NCI-H2081 (cell line): Measurements from ENCODE around the gene SH2D5.
A peak's percentile ranks its signal among the peaks of the same experiment; 100 is the strongest.
"Not testable (repeated sequence)": the region's sequence is repeated elsewhere in the genome, so short reads cannot be mapped to it uniquely, and the experiment has no call there.

Experiments used
- DNase-seq, 2 experiments: peaks; one replicate each; lab custom pipeline; 2025; lab: John Stamatoyannopoulos, UW

The SH2D5 gene

DNA sequence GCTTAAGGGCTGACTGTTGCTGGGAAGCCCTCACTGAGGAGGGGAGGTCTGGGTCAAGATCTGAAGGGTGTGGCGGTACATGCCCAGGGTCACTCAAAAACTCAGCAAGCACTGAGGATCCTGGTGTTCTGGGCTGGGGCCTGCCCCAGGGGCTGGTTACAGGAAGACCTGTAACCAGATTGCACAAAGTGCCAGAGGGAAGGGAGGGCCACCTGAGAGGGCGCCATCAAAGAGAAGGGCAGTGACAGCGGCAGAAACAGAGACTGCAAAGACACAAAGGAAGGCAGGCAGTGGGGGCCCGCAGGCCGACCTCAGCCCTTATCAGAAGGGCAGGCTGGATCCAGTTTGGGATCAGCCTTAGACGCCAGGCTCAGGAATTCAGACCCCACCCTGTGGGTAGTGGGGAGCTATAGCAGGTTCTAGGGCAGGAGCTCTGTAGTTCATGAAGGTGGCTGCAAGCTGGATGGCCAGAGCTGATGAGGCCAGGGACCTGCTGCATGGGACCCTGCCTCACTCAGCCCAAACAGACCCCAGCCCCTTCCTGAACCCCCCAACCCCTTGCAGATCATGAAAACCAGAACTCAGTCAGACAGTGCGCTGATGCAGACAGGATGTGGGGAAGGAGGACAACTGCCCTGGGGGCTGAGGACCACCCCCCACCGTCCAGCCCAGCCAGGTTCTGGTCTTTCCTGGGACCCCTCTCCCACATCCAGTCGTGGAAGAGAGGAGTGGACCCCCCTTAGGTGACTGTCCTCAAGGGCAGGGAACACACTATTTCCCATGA, 3.9 kb downstream of the SH2D5 start:
- DNase-seq, result no peak

DNA sequence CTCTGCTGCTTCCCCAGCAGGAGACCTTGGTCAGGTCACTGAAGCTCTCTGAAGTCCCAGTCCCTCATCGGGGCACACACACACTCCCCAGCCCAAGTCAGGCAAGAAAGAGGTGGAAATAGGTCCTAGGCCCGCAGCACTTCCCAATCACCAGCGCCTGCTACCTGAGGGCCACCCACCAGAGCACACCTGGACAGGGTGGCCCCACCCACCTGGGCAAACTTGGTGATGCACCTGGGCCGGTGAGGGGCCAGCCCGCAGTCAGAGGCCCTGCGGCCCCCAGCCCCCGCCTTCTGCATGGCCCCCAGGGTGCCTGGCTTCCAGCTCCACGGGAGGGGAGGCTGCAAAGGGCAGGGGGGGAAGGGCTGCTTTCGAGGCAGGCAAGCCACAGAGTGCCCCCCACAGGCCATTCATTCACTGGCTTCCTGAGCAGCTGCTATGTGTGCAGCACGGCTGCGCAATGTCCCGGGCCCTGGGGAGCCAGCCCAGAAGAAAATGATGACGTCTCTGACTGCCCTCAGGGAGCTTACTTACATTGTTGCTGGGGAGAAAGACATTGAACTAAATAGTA, 4.7 kb downstream of the SH2D5 start:
- DNase-seq, result no peak

DNA sequence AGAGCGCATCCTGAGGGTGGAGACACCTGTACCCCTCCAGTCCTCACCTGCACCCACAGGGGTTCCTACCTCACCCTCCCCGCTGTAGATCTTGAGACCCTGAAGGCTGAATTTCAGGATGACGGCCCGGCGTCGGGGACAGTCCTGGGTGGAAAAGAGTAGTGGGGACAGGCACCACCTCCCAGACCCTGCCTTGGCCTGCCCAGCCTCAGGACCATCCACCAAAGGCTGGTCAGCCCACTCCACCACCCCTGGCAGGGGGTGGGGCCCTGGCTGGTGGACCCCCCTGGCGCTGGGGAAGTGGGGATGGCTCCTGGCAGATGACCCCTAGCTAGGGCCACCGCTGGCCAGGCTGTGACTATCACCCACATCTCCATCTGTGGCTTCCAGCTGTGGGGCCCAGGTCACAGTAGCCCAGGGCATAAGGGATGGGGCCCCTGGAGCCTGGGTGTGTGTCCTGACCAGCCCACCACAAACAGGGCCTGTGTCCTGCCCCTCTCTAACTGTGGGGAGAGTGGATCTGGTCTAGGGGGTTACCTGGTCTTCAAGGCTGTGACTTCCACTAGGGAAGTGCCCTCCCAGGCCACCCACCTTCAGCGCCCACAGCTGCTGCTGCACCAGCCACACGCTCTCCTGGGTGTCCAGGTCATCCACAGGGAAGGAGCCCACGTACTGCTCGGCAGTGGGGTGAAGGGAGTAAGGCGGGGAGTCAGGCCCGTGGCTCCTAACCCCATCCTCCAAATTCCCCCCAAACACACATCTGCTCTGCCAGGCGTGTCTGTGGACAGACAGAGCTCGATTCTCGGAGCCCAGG, 5.4 kb downstream of the SH2D5 start:
- DNase-seq, result no peak

DNA sequence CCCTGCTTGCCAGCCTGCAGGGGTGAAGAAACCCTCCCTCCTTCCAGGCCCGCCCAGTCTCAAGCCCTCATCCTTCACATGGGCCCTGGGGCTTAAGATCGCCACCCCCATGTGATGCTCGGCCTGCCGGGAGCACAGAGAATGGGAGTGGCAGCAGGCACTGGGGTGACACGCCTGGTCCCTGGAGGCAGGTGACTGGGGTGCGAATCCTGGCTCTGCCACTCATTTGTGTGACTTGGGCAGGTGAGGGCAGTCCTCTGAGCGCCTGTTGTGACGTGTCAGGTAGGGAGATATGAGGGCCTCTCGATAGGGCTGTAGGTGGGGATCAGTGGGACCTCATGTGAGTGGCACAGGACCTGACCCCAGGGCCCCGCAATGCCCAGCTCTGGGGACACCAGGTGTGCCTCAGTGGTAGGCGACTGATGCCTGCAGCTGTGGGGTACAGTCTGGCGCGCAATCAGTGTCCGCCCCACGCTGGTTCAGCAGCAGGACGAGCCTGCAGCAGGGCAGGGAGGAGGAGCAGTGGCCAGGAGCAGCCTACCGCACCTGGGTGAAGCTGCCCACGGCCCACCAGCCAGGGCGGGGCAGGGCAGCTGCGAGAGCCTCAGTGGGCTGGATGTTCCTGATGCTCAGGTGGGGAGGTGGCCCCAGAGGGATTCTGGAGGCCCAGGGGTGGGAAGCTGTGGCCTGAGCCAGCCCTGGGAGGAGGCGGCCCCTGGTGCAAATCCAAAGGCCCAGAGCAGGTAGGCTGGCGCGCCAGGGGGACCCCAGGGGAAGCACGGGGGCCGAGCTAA, 6.2 kb downstream of the SH2D5 start:
- DNase-seq, result no peak

DNA sequence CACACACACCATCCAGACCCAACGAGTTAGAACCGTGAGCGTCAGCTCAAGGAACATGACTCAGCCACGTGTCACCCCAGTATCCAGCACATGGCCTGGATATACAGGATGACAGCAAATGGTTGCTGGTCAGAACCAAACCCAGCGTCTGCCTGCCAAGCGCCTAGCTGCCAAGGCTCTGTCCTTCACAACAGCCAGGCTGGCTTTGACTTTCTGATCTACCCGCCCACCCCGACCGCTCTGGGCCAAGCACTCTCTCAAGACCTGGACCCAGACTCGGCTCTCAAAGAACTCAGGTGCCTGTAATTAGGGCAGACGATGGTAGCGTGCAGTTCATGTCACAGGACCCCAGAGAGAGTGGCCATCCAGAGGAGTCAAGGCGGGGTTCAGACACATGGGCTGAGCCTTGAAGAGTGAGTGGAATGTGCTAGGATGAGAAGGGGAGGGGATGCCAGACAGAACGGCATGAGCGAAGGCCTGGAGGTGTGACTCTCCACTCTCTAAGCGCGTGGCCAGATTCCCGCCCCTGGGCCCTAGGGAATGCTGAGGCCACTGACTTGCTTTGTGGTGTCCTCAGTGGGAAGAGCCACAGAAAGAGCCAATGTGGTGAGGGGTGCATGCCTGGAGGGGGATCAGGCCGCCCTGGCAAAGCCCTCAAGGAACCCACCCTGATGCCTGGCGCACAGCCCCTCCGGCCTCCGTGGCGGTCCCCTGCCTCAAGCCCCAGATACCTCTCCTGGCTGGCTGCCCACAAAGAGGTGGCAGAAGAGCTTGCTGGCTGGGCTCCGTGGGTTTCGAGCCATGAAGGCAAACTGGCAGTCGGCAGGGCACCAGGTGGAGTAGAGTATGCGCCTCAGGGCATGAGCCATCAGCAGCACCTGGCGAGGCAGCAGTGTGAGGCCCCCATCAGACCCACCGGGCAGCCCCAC, 7.0 kb downstream of the SH2D5 start:
- DNase-seq, result peak; percentile 71 to 88

DNA sequence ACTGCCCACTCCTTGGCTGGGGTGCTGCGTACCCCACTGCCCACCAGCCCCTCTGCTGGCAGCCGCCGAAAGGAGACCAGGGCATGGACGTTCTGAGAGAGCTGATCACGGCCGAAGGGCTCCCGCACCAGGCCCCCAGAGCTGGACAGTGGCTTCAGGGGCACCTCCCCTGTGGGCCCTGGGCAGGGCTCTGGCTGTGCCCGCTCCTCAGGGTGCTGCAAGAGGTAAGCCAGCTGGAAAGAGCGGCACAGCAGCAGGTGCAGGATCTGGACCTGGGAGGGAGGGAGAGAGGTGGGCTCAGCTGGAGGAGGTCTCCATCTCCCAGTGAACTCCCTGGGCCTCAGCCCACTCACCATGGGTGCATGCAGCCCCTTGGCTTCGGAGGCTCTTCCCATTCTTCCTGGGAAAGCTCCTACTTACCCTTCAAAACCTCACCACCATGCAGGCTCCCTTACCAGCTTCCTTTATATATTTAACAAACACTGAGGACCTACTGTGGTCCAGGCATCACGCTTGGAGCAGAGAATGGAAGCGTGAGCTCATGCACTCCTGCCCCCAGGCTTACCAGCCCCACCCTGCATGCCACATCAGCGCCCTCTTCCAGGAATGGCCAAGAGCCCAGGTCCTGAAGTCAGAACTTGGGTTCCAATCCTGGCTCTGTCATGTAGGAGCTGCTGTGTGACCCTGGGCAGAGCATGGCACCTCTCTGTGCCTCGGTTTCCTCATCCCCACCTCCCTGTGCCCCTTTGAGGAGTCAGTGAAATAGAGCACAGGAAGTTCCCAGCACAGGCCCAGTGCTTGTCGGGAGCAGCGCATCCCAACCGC, 7.9 kb downstream of the SH2D5 start:
- DNase-seq, result no peak

DNA sequence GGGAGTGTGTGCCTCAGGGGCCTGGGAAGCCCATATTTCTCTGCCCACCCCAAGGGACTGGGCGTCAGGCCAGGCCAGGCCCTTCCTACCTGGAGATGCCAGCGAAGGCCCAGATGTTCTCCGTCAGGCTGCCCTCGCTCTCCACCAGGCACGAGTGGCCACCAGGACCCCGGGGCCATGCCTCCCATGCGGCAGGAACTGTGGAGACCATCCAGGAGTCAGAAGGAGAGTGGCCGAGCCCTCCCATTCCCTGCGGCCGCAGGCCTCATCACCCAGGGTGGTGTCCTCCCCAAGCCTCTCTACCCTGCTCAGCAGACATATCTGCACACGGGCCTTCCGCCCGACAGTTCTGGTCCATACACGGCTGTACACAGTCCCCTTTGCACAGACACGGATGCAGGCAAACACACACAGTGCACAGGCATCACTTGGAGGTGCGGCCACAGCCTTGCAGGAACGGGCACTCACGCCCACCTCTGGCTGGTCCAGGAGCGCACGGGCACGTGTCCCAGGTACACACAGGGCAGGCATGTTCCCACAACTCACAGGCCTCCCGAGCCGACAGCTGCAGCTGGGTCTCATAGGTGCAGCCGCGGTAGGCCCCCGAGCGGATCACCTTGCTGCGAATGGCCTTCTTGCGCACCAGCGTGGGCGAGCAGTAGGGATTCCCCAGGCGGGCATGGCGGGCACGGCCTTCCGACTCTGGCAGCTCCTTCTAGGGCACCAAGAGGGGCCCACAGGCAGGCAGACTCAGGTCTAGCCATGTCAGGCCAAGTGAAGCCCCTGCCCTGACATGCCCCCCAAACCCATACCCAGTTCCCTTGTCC, 8.8 kb downstream of the SH2D5 start:
- DNase-seq, result no peak

DNA sequence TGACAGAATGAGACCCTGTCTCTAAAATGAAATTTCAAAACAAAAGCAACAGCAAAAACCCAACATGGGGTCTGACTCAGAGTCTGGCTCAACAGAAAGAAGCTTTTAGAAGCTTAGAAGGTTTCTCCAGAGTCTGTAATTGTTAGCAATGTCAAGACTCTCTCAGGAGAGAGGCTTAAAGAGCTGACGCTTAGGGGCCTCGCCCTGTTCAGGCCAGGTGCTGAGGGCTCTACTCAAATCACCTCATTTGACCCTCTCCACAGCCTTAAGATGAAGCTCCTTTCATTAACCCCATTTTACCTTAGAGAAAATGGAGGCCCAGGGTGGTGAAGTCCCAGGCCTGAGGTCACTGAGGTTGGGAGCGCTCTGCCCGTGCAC, 9.4 kb downstream of the SH2D5 start:
- DNase-seq, result no peak

DNA sequence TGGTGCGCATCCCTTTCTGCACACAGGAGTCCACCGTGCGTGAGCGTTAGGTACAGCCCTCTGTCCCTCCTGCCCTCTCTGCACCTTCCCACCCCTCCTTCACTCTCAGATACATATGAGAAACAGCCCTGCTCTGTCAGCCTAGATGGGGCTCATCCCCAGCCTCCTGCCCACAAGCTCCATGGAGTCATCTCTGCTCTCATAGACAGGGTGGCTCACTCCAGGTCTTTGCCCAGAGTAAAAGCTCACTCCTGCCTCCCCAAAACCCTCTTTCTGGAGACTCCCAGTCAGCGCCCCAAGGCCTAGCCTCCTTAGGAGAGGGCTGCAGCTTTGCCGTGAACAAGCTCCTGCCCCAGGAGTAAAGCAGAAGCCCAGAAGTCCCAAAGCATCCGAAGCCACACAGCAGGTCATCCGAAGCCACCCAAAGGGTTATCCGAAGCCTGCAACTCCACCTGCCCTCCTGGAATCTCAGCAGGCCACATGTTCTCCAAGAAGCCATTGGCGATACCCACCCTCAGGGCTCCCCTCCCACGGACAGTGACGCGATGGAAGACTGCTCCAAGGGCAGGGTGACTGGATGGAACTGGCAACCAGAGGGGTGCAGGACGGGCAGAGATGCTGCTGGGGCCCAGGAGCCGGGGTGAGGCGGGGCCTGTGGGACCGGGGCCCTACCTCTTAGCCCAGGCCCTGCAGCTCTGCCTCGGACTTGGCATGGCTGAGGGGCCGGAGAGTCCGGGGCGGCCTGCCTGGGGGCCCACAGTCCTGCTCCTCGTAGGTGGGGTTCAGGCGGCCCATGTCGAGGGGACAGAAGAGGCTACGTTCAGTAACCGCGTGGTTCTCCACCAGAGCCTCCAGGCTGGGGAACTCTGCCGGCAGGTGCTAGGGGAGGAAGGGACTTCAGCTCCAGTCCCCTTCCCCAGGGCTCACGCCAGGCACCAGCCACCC, 11.1 kb downstream of the SH2D5 start:
- no peak for DNase-seq

DNA sequence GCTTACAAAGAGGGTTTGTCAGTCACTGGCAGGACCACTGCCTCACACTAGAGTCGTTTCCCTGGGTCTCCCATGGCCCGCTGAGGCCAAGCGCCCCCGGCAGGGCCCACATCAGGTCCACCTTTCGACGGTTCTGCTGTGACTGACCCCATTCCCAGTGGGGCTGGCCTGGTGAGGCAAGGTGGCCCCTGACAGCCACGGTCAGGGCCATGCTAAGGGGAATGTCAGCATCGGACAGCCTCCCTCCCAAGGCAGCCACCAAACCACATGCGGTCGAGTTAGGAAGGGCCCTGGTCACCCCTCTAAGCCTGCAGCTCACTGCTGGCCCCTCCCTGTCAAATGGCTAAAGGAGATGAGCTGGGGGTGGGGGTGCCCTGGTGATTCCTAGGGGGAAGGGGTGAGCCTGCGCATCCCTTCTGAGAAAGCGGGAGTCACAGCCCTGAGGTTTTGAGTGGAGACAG, 11.8 kb downstream of the SH2D5 start:
- DNase-seq, result no peak

DNA sequence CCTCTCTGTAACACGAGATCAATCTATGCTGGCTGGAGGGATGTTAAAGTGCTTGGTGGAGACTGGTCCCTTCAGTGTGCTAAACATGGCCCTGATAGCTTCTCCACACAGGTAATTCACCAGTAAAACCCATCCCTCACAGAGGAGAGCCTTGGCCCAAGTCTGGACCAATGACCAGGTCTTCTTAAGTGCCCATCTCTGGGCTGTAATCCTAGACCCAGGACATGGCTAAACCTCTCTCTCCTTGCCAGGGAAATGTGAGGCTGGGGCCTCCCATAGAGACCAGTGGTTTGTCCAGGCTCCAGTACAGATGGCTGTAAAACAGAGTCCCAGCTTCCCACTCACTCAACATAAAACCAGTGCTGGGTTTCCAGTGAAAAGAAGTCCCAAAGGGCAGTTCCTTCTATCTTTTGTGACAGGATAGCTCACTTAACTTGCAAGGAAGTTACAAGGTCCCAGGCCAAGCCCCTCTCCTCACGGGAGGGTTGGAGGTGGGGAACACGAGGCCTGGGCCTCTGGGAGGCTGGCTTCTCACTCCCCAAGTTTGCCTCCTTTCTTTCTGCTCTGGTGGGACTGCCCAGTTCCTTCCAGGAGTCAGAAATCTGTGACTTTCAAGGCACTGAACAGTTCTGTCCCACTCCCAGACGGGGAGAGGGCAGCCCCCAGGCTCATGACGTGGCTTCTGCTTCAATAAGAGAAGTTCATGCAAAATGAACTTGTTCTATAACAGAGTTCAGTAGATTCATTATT, 12.5 kb downstream of the SH2D5 start:
- no peak for DNase-seq

DNA sequence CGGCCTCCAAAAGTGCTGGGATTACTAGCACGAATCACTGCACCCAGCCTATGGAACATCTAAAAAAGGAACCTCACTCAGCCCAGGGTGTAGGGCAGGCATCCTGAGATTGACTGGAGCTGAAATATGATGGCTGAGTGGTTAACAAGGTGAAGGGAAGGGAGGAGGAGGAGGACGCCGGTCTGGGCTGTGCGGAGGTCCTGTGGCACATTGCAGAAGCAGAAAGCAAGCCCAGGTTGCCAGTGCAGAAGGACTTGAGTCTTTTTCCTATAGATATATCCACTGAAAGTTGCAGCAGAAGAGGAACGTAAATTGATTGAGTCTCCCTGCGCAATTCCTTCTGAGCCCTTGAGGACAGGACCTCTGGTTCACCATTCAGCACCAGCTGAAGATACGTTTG, 13.2 kb downstream of the SH2D5 start:
- DNase-seq, result no peak

DNA sequence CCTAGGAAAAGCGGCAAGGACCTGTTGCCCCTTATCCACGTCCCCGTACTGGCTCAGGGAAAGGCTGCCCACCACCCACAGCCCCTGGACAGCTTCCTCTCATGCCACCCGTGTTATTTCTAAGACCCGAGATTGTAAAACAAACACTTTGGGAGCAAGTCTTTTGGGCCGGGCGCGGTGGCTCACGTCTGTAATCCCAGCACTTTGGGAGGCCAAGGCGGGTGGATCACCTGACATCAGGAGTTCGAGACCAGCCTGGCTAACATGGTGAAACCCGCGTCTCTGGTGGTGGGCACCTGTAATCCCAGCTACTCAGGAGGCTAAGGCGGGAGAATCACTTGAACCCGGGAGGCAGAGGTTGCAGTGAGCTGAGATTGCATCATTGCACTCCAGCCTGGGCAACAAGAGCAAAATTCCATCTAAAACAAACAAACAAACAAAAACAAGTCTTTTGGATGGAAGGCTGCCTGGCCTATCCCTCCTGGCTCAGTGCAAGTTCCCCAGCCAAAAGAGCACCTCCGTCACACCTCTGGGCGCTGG, 14.1 kb downstream of the SH2D5 start:
- DNase-seq, result not testable (repeated sequence)

DNA sequence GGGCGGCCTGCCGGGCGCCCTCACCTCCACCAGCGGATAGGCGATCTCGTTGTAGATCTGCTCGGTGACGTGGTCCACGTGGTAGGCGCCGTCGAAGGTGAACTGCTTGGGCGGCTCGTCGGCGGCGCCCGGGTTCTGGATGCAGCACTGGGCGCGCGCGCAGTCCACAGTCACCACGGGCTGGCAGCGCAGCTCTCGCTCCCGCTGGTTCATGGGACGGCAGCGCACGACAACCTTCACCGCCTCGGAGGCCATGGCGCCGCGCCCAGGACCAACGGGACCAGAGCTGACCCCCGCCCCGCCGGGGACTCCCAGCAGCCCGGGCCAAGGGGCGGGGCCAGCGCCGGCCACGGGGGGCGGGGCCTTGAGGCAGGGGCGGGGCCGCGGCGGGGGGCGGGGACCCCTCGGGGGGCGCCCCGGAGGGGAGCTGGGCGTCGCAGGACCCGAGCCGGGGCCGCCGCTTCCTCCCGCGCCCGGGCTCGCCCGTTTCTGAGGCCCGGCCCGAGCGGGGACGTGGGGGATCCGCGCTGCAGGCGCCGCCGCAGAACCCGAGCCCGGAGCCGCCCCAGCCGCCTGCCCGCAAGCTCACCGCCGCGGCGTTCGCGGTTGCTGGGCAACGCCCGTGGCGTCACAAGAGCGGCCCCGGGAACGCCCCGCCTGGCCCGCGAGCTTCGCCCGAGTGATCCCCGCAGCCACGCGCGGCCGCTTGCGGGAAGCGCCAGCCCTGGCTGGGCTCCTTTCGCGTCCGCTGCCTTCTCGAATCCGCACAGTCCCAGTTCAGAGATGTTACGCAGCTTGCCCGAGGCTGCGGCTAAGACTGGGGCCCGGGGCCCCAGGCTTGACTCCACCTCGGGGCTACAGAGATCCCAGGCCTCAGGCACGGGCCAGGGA, 14.8 kb downstream of the SH2D5 start, which contains the start of gene KIF17:
Gene KIF17, minus strand, starts transcription at position 556 of the 891 bp plus-strand sequence. Its CDS starts 301 bp downstream, at position 255.
- DNase-seq, result peak; percentile 39 to 45

DNA sequence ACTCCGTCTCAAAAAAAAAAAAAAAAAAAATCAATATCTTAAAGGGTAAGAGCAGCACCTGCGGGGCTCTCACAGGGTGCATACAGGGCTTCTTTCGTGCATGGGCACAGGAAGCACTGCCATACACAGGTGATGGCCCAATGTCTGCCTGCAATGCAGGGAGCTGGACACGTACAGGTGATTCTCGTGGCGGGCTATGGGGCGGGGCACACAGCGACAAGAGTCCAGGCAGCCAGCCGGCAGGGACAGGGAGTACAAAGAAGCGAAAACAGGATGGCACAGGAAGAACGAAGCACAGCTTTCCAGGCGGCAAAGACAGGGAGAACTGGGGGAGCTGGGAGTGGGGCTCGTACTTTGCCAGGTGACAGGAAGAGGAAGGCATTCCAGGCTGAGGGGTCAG, 16.3 kb downstream of the SH2D5 start:
- DNase-seq, result no peak

DNA sequence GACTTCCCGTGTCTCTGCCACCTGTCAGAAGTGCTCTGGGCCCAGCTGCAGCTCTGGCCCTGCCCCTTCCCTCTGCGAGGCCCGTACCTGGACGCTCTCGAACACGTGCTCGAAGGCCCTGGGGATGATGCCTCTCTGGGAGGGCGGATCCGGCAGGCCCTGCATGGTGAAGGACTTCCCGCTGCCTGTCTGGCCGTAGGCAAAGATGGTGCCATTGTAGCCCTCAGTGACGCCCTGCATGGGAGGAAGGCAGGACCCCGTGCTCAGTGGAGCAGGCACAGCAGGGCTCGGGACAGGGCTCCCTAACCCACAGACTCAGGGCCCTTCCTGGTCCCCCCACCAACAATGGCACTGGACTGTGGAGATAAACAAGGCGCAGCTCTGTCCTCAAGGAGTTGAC, 17.1 kb downstream of the SH2D5 start:
- DNase-seq, result no peak
